ENCODE results near the gene UNCX.

GRCh38 chr7:1188720-1189294, 43.9 kb upstream of the UNCX start:
- no peak for TF ChIP-seq EZH2 (IDR thresholded peaks at IDR 0.05; ENCODE audit: low read length)
- TF ChIP-seq, protein P1, sequence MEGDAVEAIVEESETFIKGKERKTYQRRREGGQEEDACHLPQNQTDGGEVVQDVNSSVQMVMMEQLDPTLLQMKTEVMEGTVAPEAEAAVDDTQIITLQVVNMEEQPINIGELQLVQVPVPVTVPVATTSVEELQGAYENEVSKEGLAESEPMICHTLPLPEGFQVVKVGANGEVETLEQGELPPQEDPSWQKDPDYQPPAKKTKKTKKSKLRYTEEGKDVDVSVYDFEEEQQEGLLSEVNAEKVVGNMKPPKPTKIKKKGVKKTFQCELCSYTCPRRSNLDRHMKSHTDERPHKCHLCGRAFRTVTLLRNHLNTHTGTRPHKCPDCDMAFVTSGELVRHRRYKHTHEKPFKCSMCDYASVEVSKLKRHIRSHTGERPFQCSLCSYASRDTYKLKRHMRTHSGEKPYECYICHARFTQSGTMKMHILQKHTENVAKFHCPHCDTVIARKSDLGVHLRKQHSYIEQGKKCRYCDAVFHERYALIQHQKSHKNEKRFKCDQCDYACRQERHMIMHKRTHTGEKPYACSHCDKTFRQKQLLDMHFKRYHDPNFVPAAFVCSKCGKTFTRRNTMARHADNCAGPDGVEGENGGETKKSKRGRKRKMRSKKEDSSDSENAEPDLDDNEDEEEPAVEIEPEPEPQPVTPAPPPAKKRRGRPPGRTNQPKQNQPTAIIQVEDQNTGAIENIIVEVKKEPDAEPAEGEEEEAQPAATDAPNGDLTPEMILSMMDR (optimal IDR thresholded peaks at IDR 0.05 in 1 of 3, IDR thresholded peaks at IDR 0.05 in 1 of 3, conservative IDR thresholded peaks at IDR 0.05 in 1 of 3; ENCODE audit: extremely low read depth in 1 of 3, insufficient read depth in 2 of 3, low read length in 3 of 3) = no peak

Measured in keratinocyte (primary cell).